K562 (cell line): ENCODE measurements around the gene MTARC2. TPM values are rescaled to one million over a fixed set of nuclear protein-coding genes. Genes with fewer than 3 reads are reported as not detected.

Source experiments
- ATAC-seq: fragments of 200-7000 bp; cut with Tn5 transposase; 3 replicates; pipeline ENCODE4 v1.9.1; 2020; ENCODE audit warnings: moderate library complexity
- BruUV-seq: library from RNA; stranded (reverse); fragments of 400-500 nt; replicated peaks from 2 replicates; lab custom pipeline; 2021; lab: Mats Ljungman, UMichigan
- CTCF ChIA-PET: fragments of 300-600 bp; formaldehyde crosslinking; extraction: SDS; loops from one replicate; lab custom pipeline; 2021; ENCODE audit warnings: low intra/inter-chr PET ratio; lab: Yijun Ruan, JAX
- POLR2A ChIA-PET: fragments of 300-600, 350-650 bp; sonication (Branson Sonifier 250); formaldehyde crosslinking; extraction: SDS; loops from one replicate; lab custom pipeline; 2021; ENCODE audit warnings: antibody characterized with exemption, inconsistent platforms; lab: Yijun Ruan, JAX
- DNase-seq, 4 experiments: peaks; one replicate each; pipeline versions ENCODE4 v3.0.0 to v3.0.0-alpha.2; 2011 to 2018; ENCODE audit warnings: low spot score in 3 of 4, mixed read lengths in 3 of 4; ENCODE audit errors: extremely low read depth in 1 of 4
- FAIRE-seq: peaks from 2 replicates; lab custom pipeline; 2011; peaks lifted over from hg19 to GRCh38; lab: Jason Lieb, UNC
- H2AFZ ChIP-seq: 2 replicates; pipeline ENCODE4 v1.6.0; 2011; ENCODE audit warnings: low read depth, low read length, control low read depth, inconsistent platforms
- H3K27ac ChIP-seq: fragments of 200-600 bp; 3 replicates; pipeline ENCODE4 v1.8.0; 2011; ENCODE audit warnings: low read depth, mild to moderate bottlenecking, control low read depth, inconsistent platforms, low read length, moderate library complexity, mixed read lengths; ENCODE audit errors: extremely low read depth
- H3K27me3 ChIP-seq, 2 experiments: fragments of 300-600 bp in 1 of 2; 2 replicates in 1 of 2; 3 replicates in 1 of 2; pipeline versions ENCODE4 v1.6.0 to v1.8.0; 2011; ENCODE audit warnings: inconsistent platforms in 2 of 2, low read length in 2 of 2, mild to moderate bottlenecking in 1 of 2, mixed read lengths in 1 of 2, moderate library complexity in 1 of 2; ENCODE audit not compliant: control insufficient read depth in 2 of 2, insufficient read depth in 2 of 2
- H3K36me3 ChIP-seq: fragments of 300-600 bp; 3 replicates; pipeline ENCODE4 v1.8.0; 2011; ENCODE audit warnings: mild to moderate bottlenecking, low read length, inconsistent platforms; ENCODE audit not compliant: control insufficient read depth, insufficient read depth
- H3K4me1 ChIP-seq, 2 experiments: fragments of 200-600 bp in 1 of 2; replicated peaks in 1 of 2; 2 replicates in 1 of 2; 3 replicates in 1 of 2; pipeline versions ENCODE4 v1.5.1 to v1.8.0; 2011; ENCODE audit warnings: inconsistent platforms in 2 of 2, low read length in 2 of 2, mild to moderate bottlenecking in 1 of 2, mixed read lengths in 1 of 2, moderate library complexity in 1 of 2; ENCODE audit not compliant: control insufficient read depth in 2 of 2, insufficient read depth in 2 of 2
- H3K4me2 ChIP-seq: 2 replicates; pipeline ENCODE4 v1.6.1; 2011; ENCODE audit warnings: low read length, control low read depth, inconsistent platforms, mixed read lengths; ENCODE audit not compliant: insufficient read depth
- H3K4me3 ChIP-seq: fragments of 200-600 bp; sonication (generic), shearing (Covaris generic); 2 replicates; pipeline ENCODE4 v1.5.1; 2016; ENCODE audit warnings: control low read depth, inconsistent platforms
- H3K79me2 ChIP-seq: fragments of 200-600 bp; 3 replicates; pipeline ENCODE4 v1.8.0; 2011; ENCODE audit warnings: low read length, inconsistent platforms; ENCODE audit not compliant: control insufficient read depth, insufficient read depth
- H3K9ac ChIP-seq, 2 experiments: 2 replicates each; pipeline versions ENCODE4 v1.6.0 to v1.6.1; 2011; ENCODE audit warnings: low read depth in 2 of 2, low read length in 2 of 2, control low read depth in 1 of 2, inconsistent platforms in 1 of 2, mild to moderate bottlenecking in 1 of 2, mixed read lengths in 1 of 2; ENCODE audit not compliant: insufficient read depth in 1 of 2
- H3K9me1 ChIP-seq: one replicate; pipeline ENCODE4 v1.6.0; 2011; ENCODE audit warnings: inconsistent platforms, mild to moderate bottlenecking, low read length, moderate library complexity; ENCODE audit not compliant: control insufficient read depth, insufficient read depth
- H3K9me3 ChIP-seq: replicated peaks from 2 replicates; pipeline ENCODE4 v1.5.1; 2011; ENCODE audit warnings: low read depth, low read length, inconsistent platforms; ENCODE audit not compliant: control insufficient read depth, insufficient read depth
- H4K20me1 ChIP-seq: replicated peaks from 2 replicates; pipeline ENCODE4 v1.6.1; 2011; ENCODE audit warnings: low read length, inconsistent platforms, mixed read lengths; ENCODE audit not compliant: control insufficient read depth, insufficient read depth
- DACH1 ChIP-seq: fragments of 450-650 bp; IDR thresholded peaks from 2 replicates; pipeline ENCODE4 v1.6.1; 2018; ENCODE audit not compliant: partially characterized antibody
- FOXM1 ChIP-seq, 2 experiments: fragments of 450-650 bp in 1 of 2; sonication (generic) in 1 of 2; formaldehyde crosslinking in 1 of 2; IDR thresholded peaks; 2 replicates each; pipeline versions ENCODE4 v1.6.1 to v1.9.0; 2017 to 2022; ENCODE audit warnings: low read depth in 2 of 2, mild to moderate bottlenecking in 2 of 2, missing genetic modification reagents in 1 of 2, moderate library complexity in 1 of 2
- KLF16 ChIP-seq: IDR thresholded peaks from 2 replicates; pipeline ENCODE4 v1.6.1; 2016; ENCODE audit warnings: antibody characterized with exemption
- MNT ChIP-seq, 2 experiments: fragments of 450-650 bp; conservative IDR thresholded peaks; 2 replicates each; pipeline ENCODE4 v1.6.1; 2017; ENCODE audit warnings: mild to moderate bottlenecking in 2 of 2, moderate library complexity in 2 of 2
- RERE ChIP-seq: sonication (generic); formaldehyde crosslinking; IDR thresholded peaks from 2 replicates; pipeline ENCODE4 v1.8.0; 2023; ENCODE audit warnings: missing genetic modification reagents, mild to moderate bottlenecking, borderline replicate concordance
- ZNF3 ChIP-seq: fragments of 250-450 bp; sonication (Bioruptor Pico); IDR thresholded peaks from 2 replicates; pipeline ENCODE4 v1.5.0; 2021; ENCODE audit warnings: mild to moderate bottlenecking, moderate library complexity
- ZNF384 ChIP-seq: IDR thresholded peaks from 2 replicates; pipeline ENCODE4 v1.6.1; 2012; ENCODE audit warnings: low read depth, low read length, improper control_type of control experiment
- WGBS: fragments of 100-300 bp; shearing (Covaris generic); methylation state at CpG from one replicate; pipeline ENCODE4 v1.1.6; 2016; ENCODE audit warnings: low coverage, mixed read lengths; ENCODE audit not compliant: insufficient coverage; ENCODE audit errors: missing lambda C conversion rate; 5-methylcytosine and 5-hydroxymethylcytosine counted together
- in situ Hi-C: fragments of 300-500 bp; cut with MboI; formaldehyde crosslinking; loops from 4 replicates; pipeline ENCODE4 v1.15.0; 2018; ENCODE audit warnings: inconsistent platforms, mixed read lengths
- intact Hi-C: fragments of 100-400 bp; cut with micrococcal nuclease; formaldehyde crosslinking; loops from 2 replicates; pipeline ENCODE4 v1.14.2; 2022
- polyA plus RNA-seq, 8 experiments: library from polyadenylated mRNA; depleted of rRNA in 4 of 8; stranded (reverse) in 5 of 8; unstranded in 3 of 8; fragments of >200 nt; fragmentation: Nextera tagmentation in 2 of 8; fragmentation: Illumina TruSeq in 1 of 8; extraction: Ambion mirVana in 2 of 8; extraction: Trizol in 1 of 8; gene quantifications; 2 replicates each; pipeline versions ENCODE4 v1.2.1 to v1.2.3, GENCODE V29; 2011 to 2014; ENCODE audit warnings: inconsistent platforms in 1 of 8, missing spikeins in 1 of 8
- total RNA-seq, 7 experiments: library from RNA; depleted of rRNA in 6 of 7; stranded (reverse); fragments of >200 nt in 6 of 7; fragmentation: Illumina TruSeq in 2 of 7; extraction: Trizol in 2 of 7; gene quantifications; 2 replicates each; pipeline versions ENCODE4 v1.2.1 to v1.2.3, GENCODE V29; 2011 to 2021; ENCODE audit warnings: low replicate concordance in 1 of 7

MTARC2 gene
- total and polyA plus RNA-seq, 9 of the 15 experiments (the other 6 are each of a cell fraction or from before 2014, with no cell fraction given), result 0.03 to 0.35 TPM; not detected in 7

GRCh38 chr1:220791285-220791684 lies 43.2 kb downstream of the MTARC2 start:
- TF ChIP-seq DACH1 (no peak), FOXM1 (IDR thresholded peaks at IDR 0.05; ENCODE audit: low read depth) (no peak), FOXM1 (CRISPR knock-in tag; IDR thresholded peaks at IDR 0.05; ENCODE audit: low read depth) (no peak), ZNF384 (no peak), ZNF3 (CRISPR knock-in tag) (no peak), MNT (conservative IDR thresholded peaks at IDR 0.05) (no peak), KLF16 (no peak), RERE (CRISPR knock-in tag) (no peak)
- Histone ChIP-seq H3K27me3 (peaks cover 2 to 25% of the 10 kb centered on the region in 2 experiments; a peak in 3 of 5 replicates), H4K20me1 (no peaks in the 10 kb centered on the region), H3K79me2 (no peaks in the 10 kb centered on the region), H3K4me2 (no peak overlapping the region), H3K9me1 (no peaks in the 10 kb centered on the region), H3K36me3 (no peaks in the 10 kb centered on the region), H2AFZ (no peak overlapping the region), H3K9ac (no peak overlapping the region), H3K4me1 (peaks cover 0 to 7% of the 10 kb centered on the region in 2 experiments; a peak in 1 of 5 replicates), H3K9me3 (no peaks in the 10 kb centered on the region), H3K27ac (no peak overlapping the region), H3K4me3 (no peak overlapping the region)
- intact Hi-C loops, result no loop called here
- CTCF ChIA-PET, result no interaction called here
- in situ Hi-C loops, result no loop called here
- no peak for DNase-seq
- no peak for ATAC-seq
- 0% methylated on average over 6 of the region's 6 CpGs for WGBS
- BruUV-seq, result no TSS peak
- POLR2A ChIA-PET, result no interaction called here
- FAIRE-seq, result no peak
